H1 (cell line): ENCODE measurements around the gene LRRC32. TPM values are rescaled to one million over a fixed set of nuclear protein-coding genes. Genes with fewer than 3 reads are reported as not detected.

ENCODE experiments used
- ATF2 ChIP-seq: IDR thresholded peaks from 2 replicates; pipeline ENCODE4 v1.6.1; 2012; ENCODE audit warnings: low read length, inconsistent platforms
- BACH1 ChIP-seq: IDR thresholded peaks from 2 replicates; pipeline ENCODE4 v1.6.1; 2012; ENCODE audit warnings: low read length, improper control_type of control experiment
- BRCA1 ChIP-seq: IDR thresholded peaks from 2 replicates; pipeline ENCODE4 v1.6.1; 2012; ENCODE audit warnings: low read depth, low read length, improper control_type of control experiment
- CBX5 ChIP-seq: fragments of 300-800, 300-1000 bp; sonication (generic); IDR thresholded peaks from 2 replicates; pipeline ENCODE4 v1.7.1; 2016; ENCODE audit warnings: antibody characterized with exemption, low read length, low read depth
- CTBP2 ChIP-seq: IDR thresholded peaks from 2 replicates; pipeline ENCODE4 v1.7.0; 2011; ENCODE audit warnings: borderline replicate concordance, mild to moderate bottlenecking, moderate library complexity, mixed read lengths, low read length; ENCODE audit not compliant: insufficient read depth, insufficient read length
- E2F6 ChIP-seq: IDR thresholded peaks from 2 replicates; pipeline ENCODE4 v1.6.1; 2012; ENCODE audit warnings: inconsistent platforms
- FOSL1 ChIP-seq: IDR thresholded peaks from 2 replicates; pipeline ENCODE4 v1.6.1; 2011; ENCODE audit warnings: mild to moderate bottlenecking, low read depth, low read length, moderate library complexity; ENCODE audit not compliant: insufficient read depth
- HDAC2 ChIP-seq, 2 experiments: fragments of 300-600 bp in 1 of 2; sonication (generic) in 1 of 2; IDR thresholded peaks; 2 replicates each; pipeline ENCODE4 v1.6.1; 2011 to 2012; ENCODE audit warnings: low read depth in 2 of 2, low read length in 2 of 2, mild to moderate bottlenecking in 2 of 2, moderate library complexity in 2 of 2, borderline replicate concordance in 1 of 2, inconsistent platforms in 1 of 2
- JUN ChIP-seq: IDR thresholded peaks from 2 replicates; pipeline ENCODE4 v1.6.1; 2011; ENCODE audit warnings: low read depth, mild to moderate bottlenecking, improper control_type of control experiment, low read length
- KDM4A ChIP-seq: IDR thresholded peaks from one replicate; pipeline ENCODE4 v1.7.1; 2012; ENCODE audit warnings: low read depth, mild to moderate bottlenecking, moderate library complexity, low read length, inconsistent platforms; ENCODE audit not compliant: severe bottlenecking
- MAX ChIP-seq: IDR thresholded peaks from 2 replicates; pipeline ENCODE4 v1.6.1; 2012; ENCODE audit warnings: inconsistent platforms
- PHF8 ChIP-seq: fragments of 200-600 bp; sonication (generic); conservative IDR thresholded peaks from 2 replicates; pipeline ENCODE4 v1.7.1; 2012; ENCODE audit warnings: low read depth, mild to moderate bottlenecking, inconsistent platforms, low read length, moderate library complexity
- SIN3A ChIP-seq, 2 experiments: IDR thresholded peaks in 1 of 2; conservative IDR thresholded peaks in 1 of 2; 2 replicates each; pipeline ENCODE4 v1.6.1; 2011 to 2012; ENCODE audit warnings: low read length in 2 of 2, improper control_type of control experiment in 1 of 2, low read depth in 1 of 2, mild to moderate bottlenecking in 1 of 2
- TAF7 ChIP-seq: optimal IDR thresholded peaks from 2 replicates; pipeline ENCODE3; 2011; ENCODE audit warnings: low read depth, mild to moderate bottlenecking, inconsistent platforms, low read length, moderate library complexity, borderline replicate concordance
- YY1 ChIP-seq: IDR thresholded peaks from 2 replicates; pipeline ENCODE4 v1.6.1; 2011; ENCODE audit warnings: low read depth, mild to moderate bottlenecking, low read length
- polyA plus RNA-seq, 7 experiments: library from polyadenylated mRNA; depleted of rRNA in 3 of 7; stranded (reverse) in 5 of 7; unstranded in 2 of 7; fragments of >200 nt in 5 of 7; fragments of 200-250 nt in 2 of 7; gene quantifications; 1 replicate in 5 of 7; 2 replicates in 1 of 7; 4 replicates in 1 of 7; pipeline versions ENCODE4 v1.2.1 to v1.2.3, GENCODE V29; 2011 to 2013; ENCODE audit warnings: missing spikeins in 2 of 7, mixed read lengths in 2 of 7
- total RNA-seq: library from RNA; stranded (reverse); fragmentation: NEBNext Ultra II Directional; extraction: Animal tissue kit (Norgen Biotek cat#: 25700); gene quantifications from 2 replicates; pipeline ENCODE4 v1.2.1, GENCODE V29; 2021

Gene LRRC32
- total and polyA plus RNA-seq, 2 of the 8 experiments (the other 6 are each of a cell fraction or from before 2014, with no cell fraction given) = 0.99 to 1.9 TPM

- TF ChIP-seq E2F6 = peak; percentile 48
- no peak for TF ChIP-seq JUN
- no peak for TF ChIP-seq TAF7
- TF ChIP-seq MAX = peak; percentile 30; the same call in 1 of the 2 replicates
- TF ChIP-seq CTBP2 = no peak
- no peak for TF ChIP-seq CBX5
- peak; percentile 49 for TF ChIP-seq KDM4A
- no peak for TF ChIP-seq YY1
- TF ChIP-seq BACH1 = no peak
- no peak; a peak in 1 of 4 replicates for TF ChIP-seq HDAC2 (IDR thresholded peaks at IDR 0.05; ENCODE audit: borderline replicate concordance in 1 of 2, low read depth in 2 of 2, low read length in 2 of 2)
- TF ChIP-seq PHF8 = peak; percentile 44; the same call in 1 of the 2 replicates
- TF ChIP-seq ATF2 = no peak
- TF ChIP-seq SIN3A (conservative IDR thresholded peaks at IDR 0.05 in 1 of 2, IDR thresholded peaks at IDR 0.05 in 1 of 2; ENCODE audit: low read depth in 1 of 2, low read length in 2 of 2) = no peak; a peak in 1 of 4 replicates
- no peak for TF ChIP-seq BRCA1
- peak; percentile 94 for TF ChIP-seq FOSL1
- TF ChIP-seq, all 59 proteins: peak for 9
These were observed at the start of gene LRRC32 (continued) for GRCh38 chr11:76670485-76671236.
